Keratinocyte (primary cell): ENCODE measurements around the gene TARDBP. TPM values are rescaled to one million over a fixed set of nuclear protein-coding genes. Genes with fewer than 3 reads are reported as not detected.

Source experiments
- DNase-seq: peaks from one replicate; pipeline ENCODE4 v3.0.0-alpha.2; 2011; ENCODE audit warnings: low read depth, missing footprints, low spot score
- FAIRE-seq: peaks from 2 replicates; lab custom pipeline; 2011; peaks lifted over from hg19 to GRCh38; lab: Jason Lieb, UNC
- H2AFZ ChIP-seq: 2 replicates; pipeline ENCODE4 v1.6.0; 2012; ENCODE audit warnings: low read length, control low read depth, inconsistent platforms; ENCODE audit not compliant: control insufficient read depth
- H3K27ac ChIP-seq: 2 replicates; pipeline ENCODE4 v1.5.1; 2011; ENCODE audit warnings: low read length; ENCODE audit not compliant: control insufficient read depth, insufficient read depth
- H3K27me3 ChIP-seq: 3 replicates; pipeline ENCODE4 v1.6.0; 2011; ENCODE audit warnings: low read length; ENCODE audit not compliant: control insufficient read depth, insufficient read depth; ENCODE audit errors: extremely low read depth
- H3K36me3 ChIP-seq, 2 experiments: 2 replicates in 1 of 2; 3 replicates in 1 of 2; pipeline ENCODE4 v1.5.1; 2011; ENCODE audit warnings: low read length in 2 of 2, mild to moderate bottlenecking in 1 of 2; ENCODE audit not compliant: control insufficient read depth in 2 of 2, insufficient read depth in 2 of 2; ENCODE audit errors: extremely low read depth in 1 of 2
- H3K4me1 ChIP-seq: 3 replicates; pipeline ENCODE4 v1.5.1; 2011; ENCODE audit warnings: low read length; ENCODE audit not compliant: control insufficient read depth, insufficient read depth; ENCODE audit errors: extremely low read depth
- H3K4me2 ChIP-seq: 3 replicates; pipeline ENCODE4 v1.6.0; 2011; ENCODE audit warnings: low read depth, low read length; ENCODE audit not compliant: control insufficient read depth, insufficient read depth; ENCODE audit errors: extremely low read depth
- H3K4me3 ChIP-seq, 3 experiments: fragments of 200-600 bp in 1 of 3; sonication (generic) in 1 of 3; 2 replicates in 2 of 3; 3 replicates in 1 of 3; pipeline ENCODE4 v1.5.1; 2011 to 2016; ENCODE audit warnings: low read length in 3 of 3, mild to moderate bottlenecking in 3 of 3, control low read depth in 2 of 3, inconsistent platforms in 1 of 3, low read depth in 1 of 3, mixed read lengths in 1 of 3, mixed run types in 1 of 3, moderate library complexity in 1 of 3; ENCODE audit not compliant: control insufficient read depth in 2 of 3, insufficient read depth in 2 of 3; ENCODE audit errors: extremely low read depth in 1 of 3
- H3K79me2 ChIP-seq: 2 replicates; pipeline ENCODE4 v1.6.0; 2012; ENCODE audit warnings: low read length; ENCODE audit not compliant: control insufficient read depth, insufficient read depth
- H3K9ac ChIP-seq: 3 replicates; pipeline ENCODE4 v1.6.0; 2011; ENCODE audit warnings: low read length; ENCODE audit not compliant: control insufficient read depth, insufficient read depth; ENCODE audit errors: extremely low read depth
- H3K9me1 ChIP-seq: 3 replicates; pipeline ENCODE4 v1.6.0; 2011; ENCODE audit warnings: low read length; ENCODE audit not compliant: control insufficient read depth, insufficient read depth; ENCODE audit errors: extremely low read depth
- H3K9me3 ChIP-seq: 2 replicates; pipeline ENCODE4 v1.5.1; 2012; ENCODE audit warnings: low read depth, low read length; ENCODE audit not compliant: control insufficient read depth
- H4K20me1 ChIP-seq: 3 replicates; pipeline ENCODE4 v1.6.0; 2011; ENCODE audit warnings: low read length; ENCODE audit not compliant: control insufficient read depth, insufficient read depth; ENCODE audit errors: extremely low read depth
- CTCF ChIP-seq, 3 experiments: IDR thresholded peaks in 1 of 3; conservative IDR thresholded peaks in 1 of 3; optimal IDR thresholded peaks in 1 of 3; 2 replicates in 2 of 3; 3 replicates in 1 of 3; pipeline versions ENCODE3 to v1.5.1; 2011; ENCODE audit warnings: low read length in 3 of 3, mild to moderate bottlenecking in 3 of 3, moderate library complexity in 2 of 3, control low read depth in 1 of 3, inconsistent platforms in 1 of 3; ENCODE audit not compliant: insufficient read depth in 2 of 3; ENCODE audit errors: extremely low read depth in 1 of 3
- EZH2 ChIP-seq: IDR thresholded peaks from one replicate; pipeline ENCODE4 v1.6.1; 2012; ENCODE audit warnings: inconsistent platforms, mild to moderate bottlenecking, low read length, moderate library complexity
- dilution Hi-C: fragments of 300-500 bp; cut with MboI; formaldehyde crosslinking; loops from one replicate; pipeline ENCODE4 v1.7.0; 2020; ENCODE audit warnings: low sequenced_read_pairs; ENCODE audit not compliant: extremely low pct_ligation_motif_present
- polyA plus RNA-seq, 5 experiments: library from polyadenylated mRNA; depleted of rRNA in 3 of 5; stranded (reverse) in 3 of 5; stranded (forward) in 1 of 5; unstranded in 1 of 5; fragments of >200 nt; gene quantifications; 1 replicate in 1 of 5; 2 replicates in 3 of 5; 3 replicates in 1 of 5; pipeline versions ENCODE4 v1.2.1 to v1.2.3, GENCODE V29; 2011 to 2012; ENCODE audit warnings: missing spikeins in 2 of 5, low read depth in 1 of 5, low replicate concordance in 1 of 5

Gene TARDBP
- polyA plus RNA-seq, 1 donor (not counting 4 experiments of a cell fraction or from before 2014, with no cell fraction given): 177 TPM

GRCh38 chr1:10979483-10979920 lies 33.0 kb upstream of the TARDBP start:
- no peaks in the 10 kb centered on the region for H4K20me1 ChIP-seq
- H3K4me2 ChIP-seq: no peak overlapping the region
- no peaks in the 10 kb centered on the region for H3K9me3 ChIP-seq
- no peaks in the 10 kb centered on the region for H3K36me3 ChIP-seq
- dilution Hi-C loops: no loop called here
- peaks cover 26% of the 10 kb centered on the region for H3K4me1 ChIP-seq
- no peak overlapping the region for H3K4me3 ChIP-seq
- H3K27me3 ChIP-seq: peaks cover 5% of the 10 kb centered on the region
- H2AFZ ChIP-seq: no peak overlapping the region
- H3K9ac ChIP-seq: no peak overlapping the region
- no peak for TF ChIP-seq CTCF (optimal IDR thresholded peaks at IDR 0.05 in 1 of 3, IDR thresholded peaks at IDR 0.05 in 1 of 3, conservative IDR thresholded peaks at IDR 0.05 in 1 of 3; ENCODE audit: extremely low read depth in 1 of 3, insufficient read depth in 2 of 3, low read length in 3 of 3)
- no peak for TF ChIP-seq EZH2
- no peak overlapping the region for H3K27ac ChIP-seq
- peak; percentile 56 for FAIRE-seq
- no peak for DNase-seq
- no peaks in the 10 kb centered on the region for H3K79me2 ChIP-seq
- no peaks in the 10 kb centered on the region for H3K9me1 ChIP-seq

DNA sequence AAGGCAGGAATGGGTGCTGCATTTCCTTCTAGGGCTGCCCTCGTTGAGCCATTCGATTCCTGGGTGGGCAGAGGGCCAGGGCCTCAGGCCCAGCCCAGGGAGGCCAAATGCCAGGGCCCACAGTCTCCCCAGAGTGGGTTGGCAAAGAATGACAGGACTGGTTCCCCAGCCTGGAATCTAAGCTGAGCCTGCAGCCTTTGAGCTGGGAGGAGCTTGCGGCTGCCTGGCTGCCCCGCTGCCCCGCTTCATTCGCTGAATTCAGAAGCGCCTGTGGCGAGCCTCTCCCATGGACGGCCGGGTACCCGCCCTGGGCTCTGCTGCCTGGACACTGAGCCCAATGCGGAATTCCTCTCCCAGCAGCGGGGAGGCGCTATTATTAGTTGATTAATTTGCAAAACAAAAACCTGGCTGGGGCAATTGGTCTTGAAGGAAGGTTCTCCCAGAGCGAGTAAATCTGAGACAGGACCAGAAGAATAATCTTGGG lies 32.3 kb upstream of the TARDBP start:
- Histone ChIP-seq H3K36me3 (no peaks in the 10 kb centered on the region), H3K4me1 (peaks cover 26% of the 10 kb centered on the region), H3K27ac (no peak overlapping the region), H3K9me1 (no peaks in the 10 kb centered on the region), H3K79me2 (no peaks in the 10 kb centered on the region), H4K20me1 (no peaks in the 10 kb centered on the region), H3K9me3 (no peaks in the 10 kb centered on the region), H3K9ac (no peak overlapping the region), H3K4me3 (peak overlapping the region in 1 of 3 experiments; percentile 32), H2AFZ (peak overlapping the region; percentile 29), H3K27me3 (peaks cover 5% of the 10 kb centered on the region), H3K4me2 (peak overlapping the region; percentile 43)
- dilution Hi-C loops: no loop called here
- TF ChIP-seq CTCF (optimal IDR thresholded peaks at IDR 0.05 in 1 of 3, IDR thresholded peaks at IDR 0.05 in 1 of 3, conservative IDR thresholded peaks at IDR 0.05 in 1 of 3; ENCODE audit: extremely low read depth in 1 of 3, insufficient read depth in 2 of 3, low read length in 3 of 3): peak; percentile 45 to 55 (median 51)
- no peak for TF ChIP-seq EZH2
- FAIRE-seq: peak; percentile 57
- no peak for DNase-seq
